ENCODE results near the gene ATG14.
"Not testable (repeated sequence)": the region's sequence is repeated elsewhere in the genome, so short reads cannot be mapped to it uniquely, and the experiment has no call there.

Gene ATG14

GRCh38 chr14:55387121-55387520 is 24.5 kb downstream of the ATG14 start:
- no peak for DNase-seq (ENCODE audit: low read depth in 3 of 3, low spot score in 1 of 3)

GRCh38 chr14:55386037-55386808 is 25.4 kb downstream of the ATG14 start:
- DNase-seq (ENCODE audit: low read depth in 3 of 3, low spot score in 1 of 3): no peak

GRCh38 chr14:55384536-55384935 is 27.1 kb downstream of the ATG14 start:
- DNase-seq (ENCODE audit: low read depth in 3 of 3, low spot score in 1 of 3): no peak

GRCh38 chr14:55383541-55384140 is 28.0 kb downstream of the ATG14 start:
- no peak for DNase-seq (ENCODE audit: low read depth in 3 of 3, low spot score in 1 of 3)

GRCh38 chr14:55383056-55383466 is 28.6 kb downstream of the ATG14 start:
- DNase-seq (ENCODE audit: low read depth in 3 of 3, low spot score in 1 of 3): not testable (repeated sequence)

- DNase-seq (ENCODE audit: low read depth in 3 of 3, low spot score in 1 of 3): no peak
Observed at GRCh38 chr14:55382483-55382882, 29.1 kb downstream of the ATG14 start.

GRCh38 chr14:55381561-55381960 is 30.1 kb downstream of the ATG14 start:
- no peak for DNase-seq (ENCODE audit: low read depth in 3 of 3, low spot score in 1 of 3)

- no peak for DNase-seq (ENCODE audit: low read depth in 3 of 3, low spot score in 1 of 3)
Observed at GRCh38 chr14:55381040-55381439, 30.6 kb downstream of the ATG14 start.

GRCh38 chr14:55377236-55377635 is 34.4 kb downstream of the ATG14 start:
- DNase-seq (ENCODE audit: low read depth in 3 of 3, low spot score in 1 of 3): no peak

- DNase-seq (ENCODE audit: low read depth in 3 of 3, low spot score in 1 of 3): no peak
Observed at GRCh38 chr14:55374771-55375170, 36.9 kb downstream of the ATG14 start.

GRCh38 chr14:55373784-55374705 is 37.6 kb downstream of the ATG14 start:
- DNase-seq (ENCODE audit: low read depth in 3 of 3, low spot score in 1 of 3): peak in 1 of 3 donors; percentile 15

GRCh38 chr14:55372825-55373224 is 38.8 kb downstream of the ATG14 start:
- no peak for DNase-seq (ENCODE audit: low read depth in 3 of 3, low spot score in 1 of 3)

GRCh38 chr14:55372423-55372822 is 39.2 kb downstream of the ATG14 start:
- no peak for DNase-seq (ENCODE audit: low read depth in 3 of 3, low spot score in 1 of 3)

GRCh38 chr14:55370883-55371455 is 40.7 kb downstream of the ATG14 start:
- DNase-seq (ENCODE audit: low read depth in 3 of 3, low spot score in 1 of 3): no peak

GRCh38 chr14:55366271-55366670 is 45.4 kb downstream of the ATG14 start:
- no peak for DNase-seq (ENCODE audit: low read depth in 3 of 3, low spot score in 1 of 3)

- DNase-seq (ENCODE audit: low read depth in 3 of 3, low spot score in 1 of 3): no peak
Observed at GRCh38 chr14:55361190-55361589, 50.4 kb downstream of the ATG14 start.

GRCh38 chr14:55359307-55359706 is 52.3 kb downstream of the ATG14 start:
- DNase-seq (ENCODE audit: low read depth in 3 of 3, low spot score in 1 of 3): no peak

- no peak for DNase-seq (ENCODE audit: low read depth in 3 of 3, low spot score in 1 of 3)
Observed at GRCh38 chr14:55356913-55357312, 54.7 kb downstream of the ATG14 start.

GRCh38 chr14:55355922-55356321 is 55.7 kb downstream of the ATG14 start:
- no peak for DNase-seq (ENCODE audit: low read depth in 3 of 3, low spot score in 1 of 3)

- peak; percentile 27 to 40 (median 37) for DNase-seq (ENCODE audit: low read depth in 3 of 3, low spot score in 1 of 3)
Observed at GRCh38 chr14:55354500-55354899, 57.1 kb downstream of the ATG14 start.

- DNase-seq (ENCODE audit: low read depth in 3 of 3, low spot score in 1 of 3): no peak
Observed at GRCh38 chr14:55353686-55354467, 57.8 kb downstream of the ATG14 start.

Measured in stimulated activated CD4-positive, alpha-beta T cell treated with anti-CD3 and anti-CD28 coated beads, TNF-alpha, amount 100 ng/mL, for 1 hour (primary cell).